AG04450 (cell line): Measurements from ENCODE around the gene NDC80. TPM values are rescaled to one million over a fixed set of nuclear protein-coding genes. Genes with fewer than 3 reads are reported as not detected.

Experiments
- CTCF ChIA-PET: fragments of 300-600, 350-600 bp; formaldehyde crosslinking; extraction: SDS; loops from one replicate; lab custom pipeline; 2022; ENCODE audit warnings: antibody characterized with exemption, inconsistent platforms; lab: Charles Lee
- POLR2A ChIA-PET: fragments of 350-600 bp; formaldehyde crosslinking; extraction: SDS; loops from one replicate; lab custom pipeline; 2021; ENCODE audit warnings: antibody characterized with exemption, inconsistent platforms; lab: Yijun Ruan, JAX
- DNase-seq: peaks from one replicate; pipeline ENCODE4 v3.0.0-alpha.2; 2011; ENCODE audit warnings: low read depth, low spot score
- H3K27ac ChIP-seq: one replicate; pipeline ENCODE4 v1.5.1; 2012; ENCODE audit warnings: low read depth, low read length, control low read depth
- H3K27me3 ChIP-seq: one replicate; pipeline ENCODE4 v1.6.0; 2012; ENCODE audit warnings: low read length; ENCODE audit not compliant: control insufficient read depth, insufficient read depth
- H3K4me3 ChIP-seq: 2 replicates; pipeline ENCODE4 v1.5.1; 2011; ENCODE audit warnings: mild to moderate bottlenecking, low read depth, low read length, control low read depth
- H3K9me3 ChIP-seq: 2 replicates; pipeline ENCODE4 v1.5.1; 2012; ENCODE audit warnings: low read length; ENCODE audit not compliant: control insufficient read depth, insufficient read depth
- CTCF ChIP-seq: IDR thresholded peaks from 2 replicates; pipeline ENCODE4 v1.5.1; 2011; ENCODE audit warnings: low read depth, low read length, control low read depth, inconsistent platforms
- polyA plus RNA-seq: library from polyadenylated mRNA; depleted of rRNA; stranded (reverse); fragments of >200 nt; gene quantifications from 2 replicates; pipeline ENCODE4 v1.2.3, GENCODE V29; 2011

NDC80 gene
- polyA plus RNA-seq, 1 experiment, result 10.2 TPM

GRCh38 chr18:2654928-2655177 lies 83.5 kb downstream of the NDC80 start:
- Histone ChIP-seq H3K4me3 (peak overlapping the region; percentile 86), H3K9me3 (peaks cover 10% of the 10 kb centered on the region; the same call in 1 of the 2 replicates), H3K27ac (peak overlapping the region; percentile 92), H3K27me3 (no peaks in the 10 kb centered on the region)
- no peak for DNase-seq
- ChIA-PET POLR2A (interaction anchor here (0.6 to 0.7 kb wide), 2 partner anchors 18 to 82 kb away, joined by 3 to 4 read pairs; no protein-coding TSS in a partner anchor), CTCF (interaction anchor here (0.9 kb wide), 1 partner anchor 58 kb away, joined by 3 read pairs; no protein-coding TSS in a partner anchor)
- no peak for TF ChIP-seq CTCF

- Histone ChIP-seq H3K27ac (peak within 1 kb of the TSS; percentile 92), H3K27me3 (no peaks in the 10 kb centered on the region), H3K4me3 (peak within 1 kb of the TSS; percentile 86), H3K9me3 (peaks cover 10% of the 10 kb centered on the region; the same call in 1 of the 2 replicates)
- DNase-seq, result no peak
- TF ChIP-seq CTCF, result no peak
- CTCF ChIA-PET, result interaction anchor here (0.9 kb wide), 1 partner anchor 57 kb away, joined by 3 read pairs; no protein-coding TSS in a partner anchor
- POLR2A ChIA-PET, result interaction anchor here (0.6 to 1.8 kb wide), 4 partner anchors 17 to 82 kb away, joined by 3 to 12 read pairs (median 6); no protein-coding TSS in a partner anchor
Observed at GRCh38 chr18:2655178-2655953, 84.0 kb downstream of the NDC80 start, which contains the start of gene SMCHD1. SMCHD1 (plus strand) TSS chr18:2655726; CDS start chr18:2656076, 350 bp downstream.

- TF ChIP-seq CTCF, result no peak
- ChIA-PET CTCF (interaction anchor here (0.9 kb wide), 1 partner anchor 57 kb away, joined by 3 read pairs; no protein-coding TSS in a partner anchor), POLR2A (interaction anchor here (1.2 to 1.8 kb wide), 2 partner anchors 18 to 50 kb away, joined by 8 to 12 read pairs; no protein-coding TSS in a partner anchor)
Observed at GRCh38 chr18:2655954-2656236, 84.5 kb downstream of the NDC80 start.

GRCh38 chr18:2656237-2656980 lies 85.1 kb downstream of the NDC80 start:
- Histone ChIP-seq H3K27ac (peak overlapping the region; percentile 86), H3K27me3 (no peaks in the 10 kb centered on the region), H3K4me3 (peak overlapping the region; percentile 86), H3K9me3 (peaks cover 10% of the 10 kb centered on the region; the same call in 1 of the 2 replicates)
- TF ChIP-seq CTCF, result no peak
- CTCF ChIA-PET, result no interaction called here
- POLR2A ChIA-PET, result interaction anchor here (1.2 to 1.8 kb wide), 2 partner anchors 18 to 51 kb away, joined by 8 to 12 read pairs; no protein-coding TSS in a partner anchor
- DNase-seq, result no peak

More at GRCh38 chr18:2655954-2656236, 84.5 kb downstream of the NDC80 start:
- H3K27me3 ChIP-seq, result no peaks in the 10 kb centered on the region
- H3K4me3 ChIP-seq, result peak overlapping the region; percentile 86
- no peak for DNase-seq
- peak overlapping the region; percentile 86 for H3K27ac ChIP-seq
- H3K9me3 ChIP-seq, result peaks cover 10% of the 10 kb centered on the region; the same call in 1 of the 2 replicates
